Skeletal muscle tissue (tissue), 4 donors: Measurements from ENCODE around the gene CPLX4. TPM values are rescaled to one million over a fixed set of nuclear protein-coding genes. Genes with fewer than 3 reads are reported as not detected.

Source experiments
- H3K27ac ChIP-seq: one replicate; pipeline ENCODE4 v1.7.0; 2013; ENCODE audit warnings: mild to moderate bottlenecking, low read depth, low read length, inconsistent platforms
- H3K27me3 ChIP-seq, 3 donors: one replicate each; pipeline ENCODE4 v1.7.0; 2013; ENCODE audit warnings: low read length in 3 of 3; ENCODE audit not compliant: control insufficient read depth in 3 of 3, insufficient read depth in 3 of 3
- H3K36me3 ChIP-seq, 3 donors: one replicate each; pipeline ENCODE4 v1.7.0; 2013; ENCODE audit warnings: low read length in 3 of 3; ENCODE audit not compliant: control insufficient read depth in 3 of 3, insufficient read depth in 3 of 3
- H3K4me1 ChIP-seq, 3 donors: one replicate each; pipeline ENCODE4 v1.7.0; 2013; ENCODE audit warnings: low read length in 3 of 3, mild to moderate bottlenecking in 3 of 3; ENCODE audit not compliant: control insufficient read depth in 3 of 3, insufficient read depth in 3 of 3
- H3K4me3 ChIP-seq, 3 donors: one replicate each; pipeline ENCODE4 v1.7.0; 2013; ENCODE audit warnings: low read length in 3 of 3
- H3K9ac ChIP-seq, 3 donors: one replicate each; pipeline ENCODE4 v1.7.0; 2013; ENCODE audit warnings: low read length in 3 of 3, mild to moderate bottlenecking in 3 of 3, moderate library complexity in 2 of 3, low read depth in 1 of 3
- H3K9me3 ChIP-seq, 3 donors: one replicate each; pipeline ENCODE4 v1.7.0; 2013; ENCODE audit warnings: low read length in 3 of 3; ENCODE audit not compliant: control insufficient read depth in 3 of 3
- total RNA-seq: library from RNA; depleted of rRNA; stranded (reverse); fragments of >200 nt; gene quantifications from one replicate; pipeline ENCODE4 v1.2.3, GENCODE V29; 2014
- donor health status: Osteomylitis.

Gene CPLX4, protein sequence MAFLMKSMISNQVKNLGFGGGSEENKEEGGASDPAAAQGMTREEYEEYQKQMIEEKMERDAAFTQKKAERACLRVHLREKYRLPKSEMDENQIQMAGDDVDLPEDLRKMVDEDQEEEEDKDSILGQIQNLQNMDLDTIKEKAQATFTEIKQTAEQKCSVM
- not detected for total RNA-seq

DNA sequence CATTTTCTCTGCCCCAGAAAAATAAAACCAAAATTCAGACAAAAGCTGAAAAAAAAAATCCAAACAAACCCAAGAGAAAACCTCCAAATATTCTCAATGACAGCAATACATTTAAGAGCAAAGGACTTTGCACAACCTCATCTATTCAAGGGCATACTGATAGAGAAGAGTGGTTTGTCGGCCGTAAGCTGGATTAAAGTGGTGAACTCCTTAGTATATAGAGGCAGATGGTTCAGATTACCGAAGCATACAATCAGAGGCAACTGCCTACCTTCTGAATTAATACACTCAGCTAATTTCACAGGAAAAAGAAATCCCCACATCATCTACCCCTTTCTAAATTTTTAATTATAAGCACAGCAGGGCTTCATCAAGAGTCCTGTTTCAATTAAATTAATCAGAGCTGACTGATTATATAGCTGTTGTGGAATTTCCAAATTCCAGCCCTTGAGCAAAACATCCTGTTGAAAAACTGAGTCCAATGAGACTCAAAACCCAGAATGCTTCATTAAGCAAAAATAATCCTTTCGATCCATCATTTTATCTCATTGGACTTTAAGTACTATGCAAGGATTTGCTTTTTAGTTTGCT, at the start of gene CPLX4:
TSS of gene CPLX4 (minus strand) at position 190 of the 591 bp plus-strand sequence. CDS start at position 3, 187 bp downstream.
- no peaks in the 10 kb centered on the region for H3K36me3 ChIP-seq

GRCh38 chr18:59360381-59360780, 41.9 kb upstream of the CPLX4 start:
- Histone ChIP-seq H3K4me1 (peaks cover 3 to 9% (median 8%) of the 10 kb centered on the region in 3 donors), H3K4me3 (peak overlapping the region in 1 of 3 donors; percentile 96), H3K36me3 (peaks cover 0 to 1% (median under 1%) of the 10 kb centered on the region in 3 donors), H3K9ac (no peak overlapping the region), H3K27me3 (no peaks in the 10 kb centered on the region), H3K27ac (no peak overlapping the region), H3K9me3 (no peaks in the 10 kb centered on the region)

More for the DNA sequence above, at the start of gene CPLX4:
- Histone ChIP-seq H3K4me3 (no peak within 1 kb of the TSS), H3K9me3 (no peaks in the 10 kb centered on the region), H3K27me3 (no peaks in the 10 kb centered on the region), H3K4me1 (no peaks in the 10 kb centered on the region), H3K27ac (no peak within 1 kb of the TSS), H3K9ac (no peak within 1 kb of the TSS)

DNA sequence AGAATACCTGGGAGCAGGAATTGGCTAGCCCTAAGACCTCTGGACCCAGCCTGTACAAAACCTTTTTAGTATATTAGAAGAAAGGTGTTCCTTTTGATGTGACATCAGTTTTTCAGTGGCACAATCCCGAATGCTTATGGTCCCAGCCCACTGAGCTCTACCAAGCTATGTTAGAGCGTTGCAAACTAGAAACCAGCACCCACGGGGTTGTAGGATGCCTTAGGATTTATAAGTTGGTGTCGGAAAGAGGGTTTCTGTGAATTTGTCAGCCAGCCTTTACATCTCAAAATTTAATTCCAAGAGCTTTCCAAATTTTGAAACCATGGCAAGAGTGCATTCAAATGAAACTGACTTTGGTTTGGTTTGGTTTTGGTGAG, 41.1 kb upstream of the CPLX4 start:
- H3K27me3 ChIP-seq: no peaks in the 10 kb centered on the region
- H3K27ac ChIP-seq: no peak overlapping the region
- peak overlapping the region; percentile 78 to 96 (median 86) for H3K4me3 ChIP-seq
- peaks cover 3 to 9% (median 8%) of the 10 kb centered on the region in 3 donors for H3K4me1 ChIP-seq
- H3K36me3 ChIP-seq: peaks cover 6 to 9% (median 9%) of the 10 kb centered on the region in 3 donors
- H3K9ac ChIP-seq: peak overlapping the region; percentile 52 to 97 (median 96)
- H3K9me3 ChIP-seq: no peaks in the 10 kb centered on the region

- Histone ChIP-seq H3K36me3 (peaks cover 9 to 10% (median 10%) of the 10 kb centered on the region in 3 donors), H3K4me1 (peaks cover 3 to 9% (median 8%) of the 10 kb centered on the region in 3 donors), H3K9ac (peak within 1 kb of the TSS; percentile 95 to 97 (median 96)), H3K27ac (peak within 1 kb of the TSS; percentile 88), H3K4me3 (peak within 1 kb of the TSS; percentile 92 to 96 (median 95)), H3K27me3 (no peaks in the 10 kb centered on the region), H3K9me3 (no peaks in the 10 kb centered on the region)
Measured at GRCh38 chr18:59358712-59359575, 40.5 kb upstream of the CPLX4 start, which contains the start of gene LMAN1. LMAN1 (minus strand) TSS chr18:59359265; CDS start chr18:59359244, 21 bp downstream.

DNA sequence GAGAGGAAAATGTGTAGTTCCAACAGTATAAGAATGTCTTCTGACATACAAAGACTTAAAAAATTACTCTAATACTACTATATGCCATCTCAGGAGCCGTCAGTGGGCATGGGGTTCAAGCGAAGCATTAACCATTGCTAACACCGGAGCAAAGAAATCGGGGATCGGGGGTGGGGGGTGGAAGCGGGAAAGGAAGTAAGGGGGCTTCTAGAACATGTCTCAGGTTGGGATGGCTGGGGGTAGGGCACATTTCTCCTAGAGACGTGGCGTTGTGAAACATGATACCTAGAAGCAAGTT, 39.9 kb upstream of the CPLX4 start:
- Histone ChIP-seq H3K4me3 (peak overlapping the region; percentile 92 to 96 (median 95)), H3K9ac (peak overlapping the region; percentile 95 to 97 (median 96)), H3K27ac (peak overlapping the region; percentile 88), H3K36me3 (peaks cover 11 to 15% (median 13%) of the 10 kb centered on the region in 3 donors), H3K9me3 (no peaks in the 10 kb centered on the region), H3K27me3 (no peaks in the 10 kb centered on the region), H3K4me1 (peaks cover 3 to 9% (median 8%) of the 10 kb centered on the region in 3 donors)

DNA sequence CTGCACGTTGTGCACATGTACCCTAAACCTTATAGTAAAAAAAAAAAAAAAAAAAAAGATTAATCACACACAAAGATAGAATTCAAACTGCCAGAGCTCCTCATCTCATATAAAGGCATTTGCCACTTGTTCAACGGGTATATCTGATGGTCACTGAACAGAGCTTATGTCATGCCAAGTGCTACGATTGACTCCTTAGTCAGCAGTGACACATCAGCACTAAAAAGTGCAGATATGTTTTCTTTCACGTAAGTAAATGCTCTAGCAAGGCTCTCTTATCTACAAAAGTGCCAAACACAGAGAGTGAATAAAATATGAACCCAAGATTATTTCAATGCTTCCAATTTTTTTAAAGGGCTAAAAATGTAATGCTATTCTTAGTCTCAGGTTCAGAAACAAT, 39.5 kb upstream of the CPLX4 start:
- Histone ChIP-seq H3K27ac (peak overlapping the region; percentile 88), H3K4me3 (peak overlapping the region; percentile 92 to 96 (median 95)), H3K9ac (peak overlapping the region; percentile 95 to 97 (median 96)), H3K4me1 (peaks cover 3 to 9% (median 8%) of the 10 kb centered on the region in 3 donors), H3K36me3 (peaks cover 12 to 20% (median 16%) of the 10 kb centered on the region in 3 donors), H3K9me3 (no peaks in the 10 kb centered on the region), H3K27me3 (no peaks in the 10 kb centered on the region)

DNA sequence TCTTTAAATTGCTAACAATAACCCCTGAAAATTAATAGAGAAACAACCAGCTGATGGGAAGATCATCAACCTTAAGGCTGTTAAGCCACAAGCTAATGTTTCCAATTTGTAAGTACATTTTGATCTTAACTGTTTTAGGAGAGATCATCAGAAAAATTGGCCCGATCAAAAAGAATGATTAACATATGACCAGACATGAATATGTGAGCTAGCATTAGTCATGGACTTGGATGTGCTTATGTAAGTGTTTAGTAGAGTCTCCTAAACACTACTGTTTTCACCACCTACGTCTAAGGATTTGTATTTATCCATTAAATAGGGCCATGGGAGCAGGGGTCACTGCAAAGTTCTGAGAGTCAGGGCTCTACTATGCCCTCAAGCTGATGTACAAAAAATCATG, 36.3 kb upstream of the CPLX4 start:
- peaks cover 31 to 45% (median 42%) of the 10 kb centered on the region in 3 donors for H3K36me3 ChIP-seq

DNA sequence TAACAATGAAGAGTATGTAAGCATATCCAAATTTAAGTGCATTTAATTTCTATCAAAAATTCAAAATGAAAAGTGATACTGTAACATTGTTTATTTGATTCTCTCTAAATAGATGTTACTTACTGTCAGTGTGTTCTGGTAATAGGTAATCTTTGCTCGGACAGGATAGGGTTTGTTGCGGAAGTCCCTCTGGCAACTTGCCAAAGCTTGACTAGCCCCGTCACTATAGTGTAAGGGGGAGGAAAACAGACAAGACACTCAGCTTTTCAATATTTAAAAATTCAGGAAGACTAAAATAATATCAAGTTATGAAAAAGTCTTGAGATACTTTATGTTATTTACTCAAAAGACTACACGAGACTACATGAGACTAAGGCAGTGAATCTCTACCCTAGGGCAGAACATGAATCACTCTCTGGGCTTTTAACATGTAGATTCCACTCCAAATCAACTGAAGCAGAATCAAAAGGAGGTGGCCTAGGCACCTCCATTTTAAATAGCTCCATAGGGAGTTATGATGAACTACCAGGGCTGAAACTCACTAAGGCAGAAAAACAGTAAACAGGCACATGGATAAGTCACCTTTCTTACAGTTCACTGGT, 34.7 kb upstream of the CPLX4 start:
- H3K4me1 ChIP-seq: peaks cover 0 to 6% (median 2%) of the 10 kb centered on the region in 3 donors
- H3K4me3 ChIP-seq: no peak overlapping the region
- H3K9me3 ChIP-seq: no peaks in the 10 kb centered on the region
- no peaks in the 10 kb centered on the region for H3K27me3 ChIP-seq
- no peak overlapping the region for H3K9ac ChIP-seq
- H3K36me3 ChIP-seq: peaks cover 39 to 58% (median 54%) of the 10 kb centered on the region in 3 donors
- H3K27ac ChIP-seq: no peak overlapping the region

More for the DNA sequence above, 36.3 kb upstream of the CPLX4 start:
- no peak overlapping the region for H3K27ac ChIP-seq
- no peak overlapping the region for H3K4me3 ChIP-seq
- H3K9me3 ChIP-seq: no peaks in the 10 kb centered on the region
- peaks cover 3 to 8% (median 4%) of the 10 kb centered on the region in 3 donors for H3K4me1 ChIP-seq
- H3K9ac ChIP-seq: no peak overlapping the region
- H3K27me3 ChIP-seq: no peaks in the 10 kb centered on the region

- Histone ChIP-seq H3K36me3 (peaks cover 41 to 64% (median 59%) of the 10 kb centered on the region in 3 donors), H3K9ac (no peak overlapping the region), H3K4me1 (peaks cover 0 to under 1% (median 0%) of the 10 kb centered on the region in 3 donors), H3K27ac (no peak overlapping the region), H3K27me3 (no peaks in the 10 kb centered on the region), H3K4me3 (no peak overlapping the region), H3K9me3 (no peaks in the 10 kb centered on the region)
Measured at GRCh38 chr18:59352250-59352855, 33.9 kb upstream of the CPLX4 start.
